NCI-H69 (cell line): ENCODE results near the gene SLC19A1.

ENCODE experiments used
- DNase-seq: peaks from one replicate; lab custom pipeline; 2025; lab: John Stamatoyannopoulos, UW

SLC19A1 gene

GRCh38 chr21:45454060-45454925, 87.9 kb downstream of the SLC19A1 start:
- no peak for DNase-seq

GRCh38 chr21:45453308-45453950, 88.8 kb downstream of the SLC19A1 start:
- no peak for DNase-seq

GRCh38 chr21:45452696-45453307, 89.4 kb downstream of the SLC19A1 start:
- no peak for DNase-seq

GRCh38 chr21:45451771-45452182, 90.5 kb downstream of the SLC19A1 start:
- DNase-seq: no peak

- DNase-seq: no peak
Observed at GRCh38 chr21:45451091-45451740, 91.0 kb downstream of the SLC19A1 start.

- no peak for DNase-seq
Observed at GRCh38 chr21:45450423-45451090, 91.7 kb downstream of the SLC19A1 start.

GRCh38 chr21:45449658-45450422, 92.4 kb downstream of the SLC19A1 start:
- DNase-seq: no peak

GRCh38 chr21:45448810-45449657, 93.2 kb downstream of the SLC19A1 start:
- DNase-seq: peak; percentile 53

GRCh38 chr21:45448283-45448809, 93.9 kb downstream of the SLC19A1 start:
- DNase-seq: no peak
